Fibroblast of the aortic adventitia (primary cell): Measurements from ENCODE around the gene METTL9. TPM values are rescaled to one million over a fixed set of nuclear protein-coding genes. Genes with fewer than 3 reads are reported as not detected.
A peak's percentile ranks its signal among the peaks of the same experiment; 100 is the strongest.

Experiments
- DNase-seq: peaks from one replicate; pipeline ENCODE4 v3.0.0-alpha.2; 2010; ENCODE audit warnings: low read depth
- H3K4me3 ChIP-seq: 2 replicates; pipeline ENCODE4 v1.5.1; 2011; ENCODE audit warnings: low read depth, mild to moderate bottlenecking, control low read depth, low read length, moderate library complexity
- total RNA-seq: library from RNA; depleted of rRNA; stranded (reverse); fragments of >200 nt; gene quantifications from 2 replicates; pipeline ENCODE4 v1.2.3, GENCODE V29; 2012; ENCODE audit warnings: low replicate concordance
- TF ChIP-seq, protein P1 (sequence below): IDR thresholded peaks from 2 replicates; pipeline ENCODE4 v1.5.1; 2011; ENCODE audit warnings: mild to moderate bottlenecking, low read length, control low read depth, inconsistent platforms; ENCODE audit not compliant: insufficient read depth

Gene METTL9
- total RNA-seq, 1 donor = 221 TPM

DNA sequence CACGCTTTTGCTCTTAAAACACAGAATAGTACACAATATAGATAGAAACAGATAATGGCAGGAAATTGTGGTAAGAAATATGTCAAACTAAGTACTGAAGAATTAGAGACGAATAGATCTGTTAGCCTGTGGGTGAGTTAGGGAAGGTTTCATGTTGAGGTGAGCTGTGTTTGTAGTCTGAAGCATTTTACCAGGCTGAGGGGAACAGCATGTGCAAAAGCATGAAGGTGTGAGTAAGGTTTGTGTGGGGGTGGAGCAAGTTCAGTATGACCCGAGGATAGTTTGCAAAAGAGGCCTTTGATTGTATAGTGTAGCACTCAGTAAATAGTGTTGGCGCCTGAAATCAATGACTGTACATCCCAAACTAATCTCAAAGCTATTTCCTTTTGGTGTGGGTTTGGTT lies 39.2 kb downstream of the METTL9 start:
- H3K4me3 ChIP-seq = no peak overlapping the region
- TF ChIP-seq, protein P1, sequence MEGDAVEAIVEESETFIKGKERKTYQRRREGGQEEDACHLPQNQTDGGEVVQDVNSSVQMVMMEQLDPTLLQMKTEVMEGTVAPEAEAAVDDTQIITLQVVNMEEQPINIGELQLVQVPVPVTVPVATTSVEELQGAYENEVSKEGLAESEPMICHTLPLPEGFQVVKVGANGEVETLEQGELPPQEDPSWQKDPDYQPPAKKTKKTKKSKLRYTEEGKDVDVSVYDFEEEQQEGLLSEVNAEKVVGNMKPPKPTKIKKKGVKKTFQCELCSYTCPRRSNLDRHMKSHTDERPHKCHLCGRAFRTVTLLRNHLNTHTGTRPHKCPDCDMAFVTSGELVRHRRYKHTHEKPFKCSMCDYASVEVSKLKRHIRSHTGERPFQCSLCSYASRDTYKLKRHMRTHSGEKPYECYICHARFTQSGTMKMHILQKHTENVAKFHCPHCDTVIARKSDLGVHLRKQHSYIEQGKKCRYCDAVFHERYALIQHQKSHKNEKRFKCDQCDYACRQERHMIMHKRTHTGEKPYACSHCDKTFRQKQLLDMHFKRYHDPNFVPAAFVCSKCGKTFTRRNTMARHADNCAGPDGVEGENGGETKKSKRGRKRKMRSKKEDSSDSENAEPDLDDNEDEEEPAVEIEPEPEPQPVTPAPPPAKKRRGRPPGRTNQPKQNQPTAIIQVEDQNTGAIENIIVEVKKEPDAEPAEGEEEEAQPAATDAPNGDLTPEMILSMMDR = no peak
- DNase-seq = peak; percentile 49

DNA sequence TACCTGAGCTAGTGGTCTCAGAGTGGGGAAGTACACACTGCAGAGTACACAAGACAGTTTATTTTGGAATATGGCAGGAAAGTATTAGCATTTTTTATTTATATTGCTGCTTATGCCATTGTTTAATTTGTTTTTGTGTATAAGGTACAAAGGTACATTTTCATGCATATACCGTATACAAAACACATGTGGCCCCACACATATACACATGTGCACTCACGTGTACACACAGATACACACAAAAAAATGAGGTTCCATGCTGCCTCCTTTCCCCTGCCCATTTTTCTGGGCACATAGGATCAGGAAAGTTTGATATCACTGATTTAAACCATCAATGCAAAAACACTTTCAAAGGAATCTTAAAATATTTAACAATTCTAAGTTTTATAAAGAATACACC lies 40.1 kb downstream of the METTL9 start:
- TF ChIP-seq, protein P1 = no peak
- no peak for DNase-seq
- no peak overlapping the region for H3K4me3 ChIP-seq

DNA sequence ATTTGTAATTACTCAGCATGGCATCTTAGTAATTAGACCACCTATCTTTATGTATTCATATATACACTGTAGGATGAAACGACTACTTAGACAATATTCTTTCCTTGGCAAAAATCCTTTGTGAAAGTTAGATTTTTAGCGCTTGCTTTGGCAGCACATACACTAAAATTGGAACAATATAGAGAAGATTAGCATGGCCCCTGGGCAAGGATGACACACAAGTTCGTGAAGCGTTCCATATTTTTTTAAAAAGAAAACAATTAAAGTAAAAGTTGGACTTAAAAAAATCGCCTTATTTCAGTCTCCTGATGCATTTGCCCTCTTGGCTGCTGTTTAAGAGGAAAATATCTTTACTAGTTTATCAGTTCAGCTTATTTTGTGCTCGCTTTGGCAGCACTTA lies 42.5 kb downstream of the METTL9 start:
- peak; percentile 59 for DNase-seq
- TF ChIP-seq, protein P1 = no peak
- no peak overlapping the region for H3K4me3 ChIP-seq

DNA sequence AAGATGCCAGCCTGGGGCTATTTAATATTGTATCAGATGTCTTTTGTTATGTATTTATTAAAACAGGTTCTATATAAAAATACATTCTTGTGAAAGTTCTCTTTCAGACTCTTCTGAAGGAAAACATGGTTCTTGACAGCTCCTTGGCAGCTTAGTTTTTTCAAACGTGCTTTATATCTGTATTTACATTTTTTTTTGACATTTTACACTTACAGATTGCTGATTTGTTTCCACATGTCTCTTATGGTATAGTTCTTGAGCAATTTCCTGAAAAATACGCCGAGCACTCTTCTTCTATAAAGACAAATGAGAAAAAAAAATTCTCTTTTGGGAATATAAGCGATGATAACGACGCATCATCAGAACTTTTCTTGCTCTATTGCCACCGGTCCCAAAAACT lies 43.5 kb downstream of the METTL9 start:
- DNase-seq = no peak
- TF ChIP-seq, protein P1 = no peak
- H3K4me3 ChIP-seq = no peak overlapping the region

DNA sequence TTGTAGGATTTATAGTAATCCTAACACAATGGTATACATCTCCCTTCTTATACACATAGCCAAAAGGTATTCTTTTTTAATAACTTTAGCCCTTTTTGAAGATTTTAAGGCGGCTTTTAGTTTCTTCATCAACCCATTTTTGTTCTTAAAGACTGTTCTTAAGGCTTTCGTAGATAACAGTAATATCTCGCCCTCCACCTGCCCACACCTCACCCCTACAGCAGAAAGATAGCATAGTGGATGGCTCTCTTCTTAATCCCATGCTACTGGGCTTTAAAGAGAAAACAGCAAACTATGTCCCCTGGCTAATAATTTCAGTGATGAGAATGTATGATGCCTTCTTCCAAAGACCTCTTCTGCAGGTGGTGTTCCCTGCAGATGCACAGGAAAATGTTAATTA lies 44.4 kb downstream of the METTL9 start:
- no peak for DNase-seq
- TF ChIP-seq, protein P1 = no peak
- H3K4me3 ChIP-seq = no peak overlapping the region

DNA sequence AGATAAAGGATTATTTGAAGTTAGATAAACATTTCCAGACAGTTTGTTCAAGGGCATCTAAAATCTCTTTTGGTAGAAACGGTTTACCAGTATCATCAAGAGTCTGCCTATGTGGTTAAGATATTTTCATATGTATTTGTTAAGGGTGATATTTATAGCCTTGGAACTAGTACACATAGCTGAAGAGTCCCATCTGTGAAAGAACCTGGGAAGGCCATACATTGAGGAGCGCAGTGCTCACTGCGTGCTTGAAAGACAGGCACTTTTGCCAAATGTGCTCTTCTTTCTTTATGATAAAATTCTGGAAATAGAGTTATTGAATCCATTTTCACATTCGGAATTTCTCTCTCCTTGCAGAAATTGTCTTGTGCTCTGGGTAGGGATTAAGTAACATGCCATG lies 45.3 kb downstream of the METTL9 start:
- DNase-seq = no peak
- no peak overlapping the region for H3K4me3 ChIP-seq
- TF ChIP-seq, protein P1 = no peak

DNA sequence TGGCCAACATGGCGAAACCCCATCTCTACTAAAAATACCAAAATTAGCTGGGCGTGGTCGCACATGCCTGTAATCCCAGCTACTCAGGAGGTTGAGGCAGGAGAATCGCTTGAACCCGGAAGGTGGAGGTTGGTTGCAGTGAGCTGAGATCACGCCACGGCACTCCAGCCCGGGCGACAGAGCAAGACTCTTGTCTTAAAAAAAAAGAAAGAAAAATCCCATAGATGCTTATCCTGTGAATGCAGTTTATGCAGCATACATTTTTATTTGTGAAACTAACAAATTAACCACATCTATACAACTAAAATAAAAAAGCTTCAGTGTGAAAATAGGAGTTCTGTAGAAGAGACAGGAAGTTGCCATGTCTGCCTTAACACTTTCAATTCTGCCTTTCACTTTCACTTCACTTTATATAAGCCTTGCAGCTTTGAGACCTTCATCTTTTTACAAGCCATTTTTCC lies 45.9 kb downstream of the METTL9 start:
- TF ChIP-seq, protein P1 = no peak
- peak; percentile 51 for DNase-seq
- H3K4me3 ChIP-seq = no peak overlapping the region
